ENCODE results near the gene PPL.

DNA sequence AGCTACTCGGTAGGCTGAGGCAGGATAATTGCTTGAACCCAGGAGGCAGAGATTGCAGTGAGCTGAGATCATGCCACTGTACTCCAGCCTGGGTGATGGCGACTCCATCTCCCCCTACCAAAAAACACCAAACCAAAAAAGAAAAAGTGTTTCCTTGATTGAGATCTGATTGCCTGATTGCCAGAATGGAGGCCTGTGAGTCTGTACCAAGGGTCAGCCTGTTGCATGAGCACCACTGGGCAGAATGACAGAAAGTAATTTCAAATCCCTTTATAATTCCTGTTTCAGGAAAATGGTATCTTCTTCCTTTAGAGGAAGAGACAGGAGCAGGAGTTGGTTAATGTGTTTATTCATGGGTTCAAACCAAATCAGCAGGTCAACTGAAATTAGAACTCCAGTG lies 81.1 kb downstream of the PPL start:
- TF ChIP-seq POLR2A (IDR thresholded peaks at IDR 0.05) (no peak), EP300 (IDR thresholded peaks at IDR 0.05) (no peak), CTCF (IDR thresholded peaks at IDR 0.05) (no peak)

Measured in suprapubic skin (tissue), 3 donors.